ENCODE data around the gene DNM2.

GRCh38 chr19:10726268-10726667 is 8.4 kb downstream of the DNM2 start:
- TF ChIP-seq NR2C2 (IDR thresholded peaks at IDR 0.05; ENCODE audit: borderline replicate concordance, control insufficient read depth, insufficient read length, low read depth) (no peak), JUND (IDR thresholded peaks at IDR 0.05; ENCODE audit: low read depth, low read length) (no peak), EZH2 (IDR thresholded peaks at IDR 0.05; ENCODE audit: borderline replicate concordance, control insufficient read depth, low read depth, low read length) (no peak), CBX5 (IDR thresholded peaks at IDR 0.05; ENCODE audit: low read depth) (no peak)
- TF ChIP-seq, protein P1, sequence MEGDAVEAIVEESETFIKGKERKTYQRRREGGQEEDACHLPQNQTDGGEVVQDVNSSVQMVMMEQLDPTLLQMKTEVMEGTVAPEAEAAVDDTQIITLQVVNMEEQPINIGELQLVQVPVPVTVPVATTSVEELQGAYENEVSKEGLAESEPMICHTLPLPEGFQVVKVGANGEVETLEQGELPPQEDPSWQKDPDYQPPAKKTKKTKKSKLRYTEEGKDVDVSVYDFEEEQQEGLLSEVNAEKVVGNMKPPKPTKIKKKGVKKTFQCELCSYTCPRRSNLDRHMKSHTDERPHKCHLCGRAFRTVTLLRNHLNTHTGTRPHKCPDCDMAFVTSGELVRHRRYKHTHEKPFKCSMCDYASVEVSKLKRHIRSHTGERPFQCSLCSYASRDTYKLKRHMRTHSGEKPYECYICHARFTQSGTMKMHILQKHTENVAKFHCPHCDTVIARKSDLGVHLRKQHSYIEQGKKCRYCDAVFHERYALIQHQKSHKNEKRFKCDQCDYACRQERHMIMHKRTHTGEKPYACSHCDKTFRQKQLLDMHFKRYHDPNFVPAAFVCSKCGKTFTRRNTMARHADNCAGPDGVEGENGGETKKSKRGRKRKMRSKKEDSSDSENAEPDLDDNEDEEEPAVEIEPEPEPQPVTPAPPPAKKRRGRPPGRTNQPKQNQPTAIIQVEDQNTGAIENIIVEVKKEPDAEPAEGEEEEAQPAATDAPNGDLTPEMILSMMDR (IDR thresholded peaks at IDR 0.05 in 2 of 3, conservative IDR thresholded peaks at IDR 0.05 in 1 of 3; ENCODE audit: control insufficient read depth in 2 of 3, extremely low read depth in 1 of 3, insufficient read depth in 1 of 3, low read depth in 3 of 3, low read length in 3 of 3), result no peak
- TF ChIP-seq, protein P2, sequence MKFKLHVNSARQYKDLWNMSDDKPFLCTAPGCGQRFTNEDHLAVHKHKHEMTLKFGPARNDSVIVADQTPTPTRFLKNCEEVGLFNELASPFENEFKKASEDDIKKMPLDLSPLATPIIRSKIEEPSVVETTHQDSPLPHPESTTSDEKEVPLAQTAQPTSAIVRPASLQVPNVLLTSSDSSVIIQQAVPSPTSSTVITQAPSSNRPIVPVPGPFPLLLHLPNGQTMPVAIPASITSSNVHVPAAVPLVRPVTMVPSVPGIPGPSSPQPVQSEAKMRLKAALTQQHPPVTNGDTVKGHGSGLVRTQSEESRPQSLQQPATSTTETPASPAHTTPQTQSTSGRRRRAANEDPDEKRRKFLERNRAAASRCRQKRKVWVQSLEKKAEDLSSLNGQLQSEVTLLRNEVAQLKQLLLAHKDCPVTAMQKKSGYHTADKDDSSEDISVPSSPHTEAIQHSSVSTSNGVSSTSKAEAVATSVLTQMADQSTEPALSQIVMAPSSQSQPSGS (IDR thresholded peaks at IDR 0.05; ENCODE audit: low read length), result no peak
